ENCODE data around the gene ARHGAP20. TPM values are rescaled to one million over a fixed set of nuclear protein-coding genes. Genes with fewer than 3 reads are reported as not detected.

Gene ARHGAP20
- total RNA-seq, 2 experiments from 2014 or later: not detected

GRCh38 chr11:110600322-110600721 is 111.9 kb downstream of the ARHGAP20 start:
- POLR2A ChIA-PET: interaction anchor here (1.7 kb wide), 1 partner anchor 9 kb away, joined by 3 read pairs; no protein-coding TSS in a partner anchor
- BruUV-seq (replicated peaks): no TSS peak

DNA sequence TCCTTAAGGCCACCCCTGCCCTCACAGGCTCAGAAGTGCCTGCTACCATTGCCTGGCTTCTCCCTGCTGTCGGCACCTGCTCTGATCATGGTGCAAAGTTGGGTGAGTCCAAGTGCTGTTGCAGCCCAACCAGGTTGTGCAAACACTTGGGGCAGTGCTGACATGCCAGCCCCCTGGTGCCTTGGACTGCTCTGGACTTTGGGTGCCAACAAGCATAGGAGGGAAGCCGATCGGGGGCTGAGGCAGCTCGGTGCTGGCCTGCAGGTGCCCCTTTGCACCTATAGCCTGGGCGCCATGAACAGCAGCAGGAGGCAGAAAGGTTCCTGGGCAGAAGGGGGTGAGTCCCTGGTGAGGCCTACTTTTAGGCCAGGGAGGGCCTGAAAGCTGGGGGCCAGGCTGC is 113.0 kb downstream of the ARHGAP20 start:
- CTCF ChIA-PET (ENCODE audit: unreplicated experiment): no interaction called here
- intact Hi-C loops (cut with micrococcal nuclease; ENCODE audit: unreplicated experiment): no loop called here
- POLR2A ChIA-PET: interaction anchor here (1.7 kb wide), 1 partner anchor 10 kb away, joined by 3 read pairs; no protein-coding TSS in a partner anchor
- no peaks in the 10 kb centered on the region for H4K20me1 ChIP-seq (ENCODE audit: insufficient read depth, low read length)
- no peaks in the 10 kb centered on the region for H3K4me1 ChIP-seq (ENCODE audit: insufficient read depth, low read length, poor library complexity, severe bottlenecking)
- BruUV-seq (replicated peaks): no TSS peak
- H3K4me2 ChIP-seq (ENCODE audit: low read length): no peak overlapping the region
- H3K9me3 ChIP-seq (ENCODE audit: low read length): no peaks in the 10 kb centered on the region
- TF ChIP-seq, protein P1, sequence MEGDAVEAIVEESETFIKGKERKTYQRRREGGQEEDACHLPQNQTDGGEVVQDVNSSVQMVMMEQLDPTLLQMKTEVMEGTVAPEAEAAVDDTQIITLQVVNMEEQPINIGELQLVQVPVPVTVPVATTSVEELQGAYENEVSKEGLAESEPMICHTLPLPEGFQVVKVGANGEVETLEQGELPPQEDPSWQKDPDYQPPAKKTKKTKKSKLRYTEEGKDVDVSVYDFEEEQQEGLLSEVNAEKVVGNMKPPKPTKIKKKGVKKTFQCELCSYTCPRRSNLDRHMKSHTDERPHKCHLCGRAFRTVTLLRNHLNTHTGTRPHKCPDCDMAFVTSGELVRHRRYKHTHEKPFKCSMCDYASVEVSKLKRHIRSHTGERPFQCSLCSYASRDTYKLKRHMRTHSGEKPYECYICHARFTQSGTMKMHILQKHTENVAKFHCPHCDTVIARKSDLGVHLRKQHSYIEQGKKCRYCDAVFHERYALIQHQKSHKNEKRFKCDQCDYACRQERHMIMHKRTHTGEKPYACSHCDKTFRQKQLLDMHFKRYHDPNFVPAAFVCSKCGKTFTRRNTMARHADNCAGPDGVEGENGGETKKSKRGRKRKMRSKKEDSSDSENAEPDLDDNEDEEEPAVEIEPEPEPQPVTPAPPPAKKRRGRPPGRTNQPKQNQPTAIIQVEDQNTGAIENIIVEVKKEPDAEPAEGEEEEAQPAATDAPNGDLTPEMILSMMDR (conservative IDR thresholded peaks at IDR 0.05; ENCODE audit: low read length): no peak
- no peak for TF ChIP-seq EZH2phosphoT487 (IDR thresholded peaks at IDR 0.05; ENCODE audit: borderline replicate concordance, low read depth, low read length)
- H3K4me3 ChIP-seq (ENCODE audit: low read depth, low read length, poor library complexity, severe bottlenecking): no peak overlapping the region
- no peak overlapping the region for H2AFZ ChIP-seq (ENCODE audit: low read length)
- H3K27ac ChIP-seq (ENCODE audit: low read depth, low read length, poor library complexity, severe bottlenecking): no peak overlapping the region
- no peaks in the 10 kb centered on the region for H3K9me2 ChIP-seq (ENCODE audit: insufficient read depth, low read length)
- H3K79me2 ChIP-seq (ENCODE audit: insufficient read depth, low read depth, low read length): no peaks in the 10 kb centered on the region
- no peak for DNase-seq (ENCODE audit: low spot score)
- H3K36me3 ChIP-seq (ENCODE audit: insufficient read depth, low read length): no peaks in the 10 kb centered on the region

More at GRCh38 chr11:110600322-110600721, 111.9 kb downstream of the ARHGAP20 start:
- H3K27ac ChIP-seq (ENCODE audit: low read depth, low read length, poor library complexity, severe bottlenecking): no peak overlapping the region
- intact Hi-C loops (cut with micrococcal nuclease; ENCODE audit: unreplicated experiment): no loop called here
- H2AFZ ChIP-seq (ENCODE audit: low read length): no peak overlapping the region
- no peaks in the 10 kb centered on the region for H4K20me1 ChIP-seq (ENCODE audit: insufficient read depth, low read length)
- TF ChIP-seq, protein P1 (conservative IDR thresholded peaks at IDR 0.05; ENCODE audit: low read length): no peak
- TF ChIP-seq EZH2phosphoT487 (IDR thresholded peaks at IDR 0.05; ENCODE audit: borderline replicate concordance, low read depth, low read length): no peak
- CTCF ChIA-PET (ENCODE audit: unreplicated experiment): no interaction called here
- H3K4me1 ChIP-seq (ENCODE audit: insufficient read depth, low read length, poor library complexity, severe bottlenecking): no peaks in the 10 kb centered on the region
- H3K9me2 ChIP-seq (ENCODE audit: insufficient read depth, low read length): no peaks in the 10 kb centered on the region
- H3K36me3 ChIP-seq (ENCODE audit: insufficient read depth, low read length): no peaks in the 10 kb centered on the region
- H3K4me3 ChIP-seq (ENCODE audit: low read depth, low read length, poor library complexity, severe bottlenecking): no peak overlapping the region
- H3K4me2 ChIP-seq (ENCODE audit: low read length): no peak overlapping the region
- no peaks in the 10 kb centered on the region for H3K79me2 ChIP-seq (ENCODE audit: insufficient read depth, low read depth, low read length)
- no peaks in the 10 kb centered on the region for H3K9me3 ChIP-seq (ENCODE audit: low read length)
- no peak for DNase-seq (ENCODE audit: low spot score)

DNA sequence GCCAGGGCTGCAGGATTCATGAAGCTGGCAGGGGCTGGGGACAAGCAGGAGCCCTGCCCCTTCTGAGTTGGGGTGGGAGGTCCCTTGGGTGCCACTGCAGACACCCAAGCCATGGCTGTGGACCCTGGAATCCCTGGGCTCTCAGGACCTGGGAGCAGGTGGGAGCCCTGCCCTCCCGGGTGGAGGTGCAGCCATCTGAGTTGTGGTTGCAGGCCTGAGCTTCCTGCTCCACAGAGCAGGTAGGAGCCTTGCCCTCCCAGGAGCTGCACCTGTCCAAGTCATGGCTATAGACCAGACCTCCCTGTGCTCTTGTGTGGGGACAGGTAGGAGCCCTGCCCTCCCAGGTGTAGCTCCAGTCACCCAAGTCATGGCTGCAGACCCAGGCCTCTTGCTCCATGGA is 113.5 kb downstream of the ARHGAP20 start:
- no peaks in the 10 kb centered on the region for H3K79me2 ChIP-seq (ENCODE audit: insufficient read depth, low read depth, low read length)
- H3K36me3 ChIP-seq (ENCODE audit: insufficient read depth, low read length): no peaks in the 10 kb centered on the region
- no peak for DNase-seq (ENCODE audit: low spot score)
- BruUV-seq (replicated peaks): no TSS peak
- TF ChIP-seq, protein P1 (conservative IDR thresholded peaks at IDR 0.05; ENCODE audit: low read length): no peak
- TF ChIP-seq EZH2phosphoT487 (IDR thresholded peaks at IDR 0.05; ENCODE audit: borderline replicate concordance, low read depth, low read length): no peak
- ChIA-PET CTCF (ENCODE audit: unreplicated experiment) (no interaction called here), POLR2A (interaction anchor here (0.7 to 1.7 kb wide), 2 partner anchors 10 to 30 kb away, joined by 3 read pairs; no protein-coding TSS in a partner anchor)
- H3K4me1 ChIP-seq (ENCODE audit: insufficient read depth, low read length, poor library complexity, severe bottlenecking): no peaks in the 10 kb centered on the region
- H3K9me2 ChIP-seq (ENCODE audit: insufficient read depth, low read length): no peaks in the 10 kb centered on the region
- H3K27ac ChIP-seq (ENCODE audit: low read depth, low read length, poor library complexity, severe bottlenecking): no peak overlapping the region
- no peak overlapping the region for H3K4me3 ChIP-seq (ENCODE audit: low read depth, low read length, poor library complexity, severe bottlenecking)
- H3K9me3 ChIP-seq (ENCODE audit: low read length): no peaks in the 10 kb centered on the region
- no peak overlapping the region for H2AFZ ChIP-seq (ENCODE audit: low read length)
- H3K4me2 ChIP-seq (ENCODE audit: low read length): no peak overlapping the region
- intact Hi-C loops (cut with micrococcal nuclease; ENCODE audit: unreplicated experiment): no loop called here
- H4K20me1 ChIP-seq (ENCODE audit: insufficient read depth, low read length): no peaks in the 10 kb centered on the region
